ENCODE results near the gene IPO5.

DNA sequence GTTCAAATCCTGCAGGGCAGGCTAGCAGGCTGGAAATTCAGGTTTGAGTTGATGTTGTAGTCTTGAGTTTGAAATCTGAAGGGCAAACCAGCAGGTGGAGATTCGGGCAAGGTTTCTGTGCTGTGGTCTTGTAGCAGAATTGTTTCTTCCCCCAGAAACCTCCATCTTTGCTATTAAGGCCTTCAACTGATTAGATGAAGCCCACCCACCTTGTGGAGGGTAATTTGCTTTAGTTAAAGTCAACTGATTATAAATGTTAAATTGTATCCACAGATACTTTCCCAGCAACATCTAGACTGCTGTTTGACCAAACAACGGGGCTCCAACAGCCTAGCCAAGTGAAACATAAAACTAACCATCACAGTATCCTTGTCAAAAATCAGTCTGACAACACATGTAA is 9.4 kb downstream of the IPO5 start:
- TF ChIP-seq CTCF (IDR thresholded peaks at IDR 0.05) (no peak), POLR2A (IDR thresholded peaks at IDR 0.05) (no peak)
